Heart left ventricle (tissue), 16 donors: ENCODE results near the gene VWA8. TPM values are rescaled to one million over a fixed set of nuclear protein-coding genes. Genes with fewer than 3 reads are reported as not detected.
A peak's percentile ranks its signal among the peaks of the same experiment; 100 is the strongest.

Experiments
- ATAC-seq, 4 donors: fragments of 200-7000 bp; cut with Tn5 transposase; one replicate each; pipeline ENCODE4 v1.9.1; 2020 to 2022; ENCODE audit warnings: moderate library complexity in 4 of 4, mild to moderate bottlenecking in 3 of 4, moderate number of reproducible peaks in 1 of 4
- DNase-seq, 5 donors: peaks; one replicate each; pipeline ENCODE4 v3.0.0-alpha.2; 2020
- H3K27ac ChIP-seq, 12 donors: fragments of 200-600 bp; sonication (generic) in 4 of 12; one replicate each; pipeline versions ENCODE4 v1.5.0 to v1.8.0; 2016 to 2022; ENCODE audit warnings: mild to moderate bottlenecking in 2 of 12
- H3K27me3 ChIP-seq, 9 donors: fragments of 200-600 bp; sonication (generic) in 2 of 9; one replicate each; pipeline versions ENCODE4 v1.5.1 to v1.8.0; 2016 to 2022; ENCODE audit warnings: mild to moderate bottlenecking in 3 of 9
- H3K36me3 ChIP-seq, 9 donors: fragments of 200-600 bp; sonication (generic) in 2 of 9; one replicate each; pipeline versions ENCODE4 v1.5.0 to v1.8.0; 2018 to 2022; ENCODE audit warnings: mild to moderate bottlenecking in 2 of 9
- H3K4me1 ChIP-seq, 12 donors: fragments of 200-600 bp; sonication (generic) in 4 of 12; one replicate each; pipeline versions ENCODE4 v1.5.0 to v1.8.0; 2016 to 2022; ENCODE audit warnings: mild to moderate bottlenecking in 3 of 12
- H3K4me3 ChIP-seq, 12 donors: fragments of 200-600 bp; sonication (generic) in 4 of 12; one replicate each; pipeline versions ENCODE4 v1.5.0 to v1.8.0; 2017 to 2022; ENCODE audit warnings: mild to moderate bottlenecking in 9 of 12, moderate library complexity in 4 of 12
- H3K9me3 ChIP-seq, 12 donors: fragments of 200-600 bp; sonication (generic) in 4 of 12; one replicate each; pipeline versions ENCODE4 v1.5.0 to v1.8.0; 2016 to 2022; ENCODE audit warnings: mild to moderate bottlenecking in 1 of 12
- POLR2A ChIP-seq, 2 donors: fragments of 450-650 bp; IDR thresholded peaks; one replicate each; pipeline ENCODE4 v1.6.1; 2017; ENCODE audit warnings: antibody characterized with exemption in 2 of 2, mild to moderate bottlenecking in 2 of 2, moderate library complexity in 2 of 2
- WGBS, 4 donors: extraction: QIAGEN DNeasy Blood & Tissue Kit in 2 of 4; methylation state at CpG; one replicate each; pipeline versions ENCODE4 v1.1.5 to v1.1.7; 2013 to 2018; 5-methylcytosine and 5-hydroxymethylcytosine counted together
- intact Hi-C, 10 donors: fragments of 100-400 bp; cut with DNase I; formaldehyde crosslinking; loops; one replicate each; pipeline versions ENCODE4 v1.11.1 to v1.14.2; 2022
- polyA plus RNA-seq, 2 donors: library from polyadenylated mRNA; stranded (reverse); fragments of 200-250 nt; gene quantifications; one replicate each; pipeline ENCODE4 v1.2.3, GENCODE V29; 2013
- total RNA-seq, 9 donors: library from RNA; depleted of rRNA in 2 of 9; stranded (reverse); fragments of >200 nt in 2 of 9; fragmentation: NEBNext Ultra II Directional in 3 of 9; extraction: Animal tissue kit (Norgen Biotek cat#: 25700) in 3 of 9; gene quantifications; one replicate each; pipeline versions ENCODE4 v1.1.0 to v1.2.4, GENCODE V29; 2016 to 2023
- TF ChIP-seq, protein P1 (sequence below), 12 donors: fragments of 200-600 bp; sonication (generic) in 4 of 12; IDR thresholded peaks; one replicate each; pipeline versions ENCODE4 v1.5.0 to v1.8.0; 2018 to 2022; ENCODE audit warnings: antibody characterized with exemption in 12 of 12, mild to moderate bottlenecking in 5 of 12
- donor health status: ischemic (EF 13 %, LVEDD 7.1; RV severe dilation, severe dysfunction).
- donor health status: healthy with polysubstance abuse.
- donor health status: DM: no; HTN: yes; CAD: no.
- donor health status: DM: no; HTN: no; CAD: no.
- donor health status: ischemic (EF 25% LVEDD 6.9; RV normal size, moderate dysfunction).
- donor health status: ischemic (EF 25% LVEDD 5.7; RV mildly dilated, moderate dysfunction).
- donor health status: healthy.
- donor health status: DM: yes; HTN: yes; CAD: no.
- donor health status: ischemic (EF 35%, LVEDD 5.7; RV mildly dilated, moderate dysfunction).
- donor health status: nonischemic (EF 11% LVEDD 7.7; RV severe dilation, severe dysfunction).
- donor health status: DM: yes; HTN: yes; CAD: no.
- donor health status: PGD.
- donor health status: ischemic (EF 29% LVEDD 5.4; RV normal size, mild dysfunction).
- donor health status: nonischemic (EF 23%, LVEDD 6.1; RV moderate dilation, normal function).

VWA8 gene
- total and polyA plus RNA-seq, 11 donors = 12.1 to 64.1 (median 41.8) TPM

DNA sequence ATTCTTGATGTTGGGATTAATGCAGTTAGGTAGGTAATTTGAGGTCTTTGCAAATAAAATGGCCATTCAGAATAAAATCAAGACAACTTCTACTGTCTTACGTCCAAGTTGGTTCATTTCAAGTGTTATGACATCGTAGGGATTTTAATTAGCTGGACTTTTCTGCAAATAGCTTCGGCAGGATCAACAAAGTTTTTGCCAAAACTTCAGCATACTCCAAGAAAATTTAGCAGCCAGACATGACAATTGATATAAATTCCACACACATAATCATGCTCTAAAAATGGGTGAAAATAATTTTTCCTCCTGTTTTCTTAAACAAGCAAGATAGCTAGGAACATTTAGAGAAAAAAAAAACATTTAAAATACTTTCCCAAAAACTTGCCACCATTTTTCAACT lies 344.8 kb downstream of the VWA8 start:
- Histone ChIP-seq H3K4me3 (no peak overlapping the region), H3K27ac (peak overlapping the region in 2 of 12 donors; percentile 66 to 94), H3K9me3 (peaks cover 0 to 3% (median 0%) of the 10 kb centered on the region in 12 donors), H3K36me3 (peaks cover 0 to 11% (median 3%) of the 10 kb centered on the region in 9 donors), H3K27me3 (no peaks in the 10 kb centered on the region), H3K4me1 (peaks cover 10 to 42% (median 26%) of the 10 kb centered on the region in 12 donors)
- intact Hi-C loops = loop anchor here in 1 of 10 donors (10.0 kb wide), 1 partner anchor 121 kb away; no protein-coding TSS in a partner anchor
- 79 to 89% (median 81%) methylated on average over 3 of the region's 3 CpGs for WGBS, 4 donors
- no peak for TF ChIP-seq POLR2A (IDR thresholded peaks at IDR 0.05)
- TF ChIP-seq, protein P1, sequence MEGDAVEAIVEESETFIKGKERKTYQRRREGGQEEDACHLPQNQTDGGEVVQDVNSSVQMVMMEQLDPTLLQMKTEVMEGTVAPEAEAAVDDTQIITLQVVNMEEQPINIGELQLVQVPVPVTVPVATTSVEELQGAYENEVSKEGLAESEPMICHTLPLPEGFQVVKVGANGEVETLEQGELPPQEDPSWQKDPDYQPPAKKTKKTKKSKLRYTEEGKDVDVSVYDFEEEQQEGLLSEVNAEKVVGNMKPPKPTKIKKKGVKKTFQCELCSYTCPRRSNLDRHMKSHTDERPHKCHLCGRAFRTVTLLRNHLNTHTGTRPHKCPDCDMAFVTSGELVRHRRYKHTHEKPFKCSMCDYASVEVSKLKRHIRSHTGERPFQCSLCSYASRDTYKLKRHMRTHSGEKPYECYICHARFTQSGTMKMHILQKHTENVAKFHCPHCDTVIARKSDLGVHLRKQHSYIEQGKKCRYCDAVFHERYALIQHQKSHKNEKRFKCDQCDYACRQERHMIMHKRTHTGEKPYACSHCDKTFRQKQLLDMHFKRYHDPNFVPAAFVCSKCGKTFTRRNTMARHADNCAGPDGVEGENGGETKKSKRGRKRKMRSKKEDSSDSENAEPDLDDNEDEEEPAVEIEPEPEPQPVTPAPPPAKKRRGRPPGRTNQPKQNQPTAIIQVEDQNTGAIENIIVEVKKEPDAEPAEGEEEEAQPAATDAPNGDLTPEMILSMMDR (IDR thresholded peaks at IDR 0.05) = no peak
- DNase-seq (no peak), ATAC-seq (no peak)

DNA sequence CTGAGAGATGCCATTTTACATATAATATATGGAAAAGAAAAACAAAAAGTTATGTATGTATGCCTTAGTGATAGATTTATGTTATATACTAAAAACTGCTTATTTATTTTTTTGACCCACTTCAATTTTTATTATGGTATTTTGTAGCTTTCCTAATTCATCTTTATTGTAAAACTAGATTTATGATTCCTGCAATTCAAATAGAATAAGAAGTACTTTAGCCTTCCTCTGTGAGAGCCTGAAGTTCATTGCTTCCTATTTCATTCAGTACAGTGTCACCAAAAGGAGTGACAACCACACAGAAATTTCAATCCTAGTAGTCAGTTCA lies 345.4 kb downstream of the VWA8 start:
- DNase-seq = no peak
- Histone ChIP-seq H3K27ac (peak overlapping the region in 7 of 12 donors; percentile 64 to 94 (median 75)), H3K36me3 (peaks cover 0 to 17% (median 10%) of the 10 kb centered on the region in 9 donors), H3K4me1 (peaks cover 10 to 45% (median 32%) of the 10 kb centered on the region in 12 donors), H3K27me3 (no peaks in the 10 kb centered on the region), H3K4me3 (no peak overlapping the region), H3K9me3 (peaks cover 0 to 3% (median 0%) of the 10 kb centered on the region in 12 donors)
- TF ChIP-seq, protein P1 (IDR thresholded peaks at IDR 0.05) = no peak
- TF ChIP-seq POLR2A (IDR thresholded peaks at IDR 0.05) = no peak
- ATAC-seq = no peak
- intact Hi-C loops = loop anchor here in 2 of 10 donors (2.0 to 10.0 kb wide), 2 partner anchors 23 to 121 kb away; no protein-coding TSS in a partner anchor

DNA sequence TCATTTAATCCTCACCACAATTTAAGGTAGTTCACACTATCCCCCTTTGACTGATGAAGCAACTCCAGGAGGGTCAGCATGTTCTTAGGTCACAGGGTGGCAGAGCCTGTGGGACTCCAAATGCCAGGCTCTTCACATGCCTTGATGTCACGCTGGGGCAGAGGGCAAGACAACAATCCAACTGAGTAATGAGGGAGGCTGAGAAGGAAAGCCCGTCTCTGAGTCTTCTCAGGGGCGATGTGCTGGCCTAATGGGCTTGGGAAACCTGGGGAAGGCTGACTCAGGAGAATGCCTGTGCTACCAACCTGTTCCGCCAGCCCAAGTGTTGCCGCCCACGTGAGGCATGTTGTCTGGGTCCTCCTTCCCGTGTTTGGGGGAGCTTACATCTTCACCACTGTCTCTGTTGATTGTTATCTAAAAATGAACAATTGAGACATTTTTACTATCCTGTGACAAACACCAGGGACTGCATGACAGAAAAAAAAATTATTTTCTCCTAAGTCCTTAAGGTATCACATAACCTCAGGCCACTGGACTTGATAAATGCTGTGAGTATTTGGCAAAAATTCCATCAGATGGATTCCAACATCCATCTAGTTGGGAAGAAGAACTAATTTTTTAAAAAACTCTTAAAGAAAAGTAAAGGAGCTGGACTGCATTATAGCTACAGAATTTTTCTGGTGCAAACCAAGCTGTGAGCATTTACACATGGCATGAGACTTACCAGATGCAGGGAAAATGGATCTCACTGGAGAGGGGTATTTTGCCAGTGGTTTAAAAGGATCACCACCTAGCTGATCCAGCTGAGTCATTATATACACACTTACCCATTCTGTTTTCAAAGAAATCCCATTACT lies 346.0 kb downstream of the VWA8 start:
- Histone ChIP-seq H3K4me3 (no peak overlapping the region), H3K27me3 (no peaks in the 10 kb centered on the region), H3K9me3 (peaks cover 0 to 3% (median 0%) of the 10 kb centered on the region in 12 donors), H3K27ac (peak overlapping the region; percentile 64 to 94 (median 74)), H3K4me1 (peaks cover 10 to 48% (median 34%) of the 10 kb centered on the region in 12 donors), H3K36me3 (peaks cover 0 to 23% (median 16%) of the 10 kb centered on the region in 9 donors)
- intact Hi-C loops = loop anchor here in 7 of 10 donors (1.0 to 10.0 kb wide), 7 partner anchors 24 to 158 kb away; partner anchors contain the start of gene RGCC (in 1 of the 7)
- DNase-seq = no peak
- 66 to 77% (median 74%) methylated on average over 7 of the region's 7 CpGs for WGBS, 4 donors
- peak in 2 of 4 donors; percentile 8 to 22 for ATAC-seq
- TF ChIP-seq, protein P1 (IDR thresholded peaks at IDR 0.05) = no peak
- TF ChIP-seq POLR2A (IDR thresholded peaks at IDR 0.05) = no peak
